GM18517 (cell line): ENCODE results near the gene ARMC3.

Experiments
- ATAC-seq: cut with Tn5 transposase; IDR thresholded peaks from one replicate; pipeline ENCODE4 v1.9.1; 2021; ENCODE audit warnings: mild to moderate bottlenecking, moderate library complexity; ENCODE audit not compliant: unreplicated experiment

Gene ARMC3

GRCh38 chr10:22990443-22990842 lies 62.6 kb downstream of the ARMC3 start:
- ATAC-seq: no peak

- no peak for ATAC-seq
These were observed 64.2 kb downstream of the ARMC3 start for GRCh38 chr10:22992075-22992474.

- ATAC-seq: no peak
These were observed 64.8 kb downstream of the ARMC3 start for GRCh38 chr10:22992621-22993020.

DNA sequence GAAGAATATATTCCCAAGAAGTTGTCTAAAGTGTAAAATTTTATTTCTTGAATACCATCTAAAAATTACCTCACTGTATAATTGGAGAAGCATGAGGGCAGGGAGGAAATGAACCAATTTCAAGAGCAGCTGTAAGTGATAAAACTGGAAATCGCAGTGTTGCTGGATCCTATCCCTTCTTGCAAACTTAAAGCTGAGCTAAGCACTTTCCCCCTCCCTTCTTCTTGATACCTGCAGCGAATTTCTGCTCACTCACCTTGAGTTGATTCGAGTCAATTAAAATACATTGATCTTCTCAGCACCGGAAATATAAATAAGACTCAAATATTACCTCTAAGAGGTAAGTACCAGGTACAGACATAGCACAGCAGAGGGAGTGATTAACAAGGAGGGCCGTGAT lies 65.5 kb downstream of the ARMC3 start:
- no peak for ATAC-seq

DNA sequence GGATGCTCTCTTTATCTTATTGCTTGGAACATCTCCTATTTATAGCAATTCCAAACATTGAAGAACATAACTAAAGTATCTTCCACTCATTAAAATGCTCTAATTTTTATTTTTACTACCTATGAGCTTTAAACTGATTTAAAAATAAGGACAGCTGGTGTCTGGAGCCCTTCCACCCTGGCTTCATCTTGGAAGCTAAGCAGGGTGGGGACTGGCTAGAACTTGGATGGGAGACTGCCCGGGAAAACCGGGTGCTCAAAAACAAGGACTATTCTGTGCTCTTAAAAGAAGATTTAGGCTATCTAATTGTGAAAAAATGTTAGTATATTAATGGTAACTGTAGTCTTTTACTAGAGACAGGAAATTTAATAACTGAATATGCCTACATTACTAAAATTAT lies 69.2 kb downstream of the ARMC3 start:
- no peak for ATAC-seq

GRCh38 chr10:22998091-22998490 lies 70.2 kb downstream of the ARMC3 start:
- no peak for ATAC-seq

GRCh38 chr10:22999942-23000341 lies 72.1 kb downstream of the ARMC3 start:
- no peak for ATAC-seq

DNA sequence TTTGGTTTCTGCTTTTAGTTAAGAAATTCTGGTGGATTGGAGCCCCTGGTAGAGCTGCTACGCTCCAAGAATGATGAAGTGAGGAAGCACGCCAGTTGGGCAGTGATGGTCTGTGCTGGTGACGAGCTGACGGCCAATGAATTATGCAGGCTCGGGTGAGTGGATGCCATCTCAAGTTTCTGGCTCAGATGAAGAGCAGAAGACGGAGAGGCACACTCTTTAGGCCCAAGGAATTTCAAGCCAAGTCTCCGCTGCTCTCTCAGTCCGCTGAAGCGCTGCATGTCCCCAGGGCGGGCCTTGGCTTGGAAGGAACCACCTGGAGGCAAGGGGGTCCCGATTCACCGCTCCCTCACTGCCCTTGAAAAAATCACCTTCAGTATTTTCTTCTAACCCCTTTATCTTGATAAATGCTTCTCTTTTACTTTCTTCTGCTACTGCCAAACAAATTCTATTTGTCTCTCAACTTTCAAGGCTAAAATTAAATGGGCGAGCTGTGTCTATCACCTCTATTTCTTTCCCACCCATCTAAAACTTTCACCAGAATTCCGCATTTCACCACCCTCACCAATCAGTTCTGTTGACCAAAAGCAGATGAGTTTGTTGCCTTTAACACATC lies 74.2 kb downstream of the ARMC3 start:
- ATAC-seq: no peak

- no peak for ATAC-seq
These were observed 77.3 kb downstream of the ARMC3 start for GRCh38 chr10:23005150-23005549.

- no peak for ATAC-seq
These were observed 85.9 kb downstream of the ARMC3 start for GRCh38 chr10:23013581-23014335.

DNA sequence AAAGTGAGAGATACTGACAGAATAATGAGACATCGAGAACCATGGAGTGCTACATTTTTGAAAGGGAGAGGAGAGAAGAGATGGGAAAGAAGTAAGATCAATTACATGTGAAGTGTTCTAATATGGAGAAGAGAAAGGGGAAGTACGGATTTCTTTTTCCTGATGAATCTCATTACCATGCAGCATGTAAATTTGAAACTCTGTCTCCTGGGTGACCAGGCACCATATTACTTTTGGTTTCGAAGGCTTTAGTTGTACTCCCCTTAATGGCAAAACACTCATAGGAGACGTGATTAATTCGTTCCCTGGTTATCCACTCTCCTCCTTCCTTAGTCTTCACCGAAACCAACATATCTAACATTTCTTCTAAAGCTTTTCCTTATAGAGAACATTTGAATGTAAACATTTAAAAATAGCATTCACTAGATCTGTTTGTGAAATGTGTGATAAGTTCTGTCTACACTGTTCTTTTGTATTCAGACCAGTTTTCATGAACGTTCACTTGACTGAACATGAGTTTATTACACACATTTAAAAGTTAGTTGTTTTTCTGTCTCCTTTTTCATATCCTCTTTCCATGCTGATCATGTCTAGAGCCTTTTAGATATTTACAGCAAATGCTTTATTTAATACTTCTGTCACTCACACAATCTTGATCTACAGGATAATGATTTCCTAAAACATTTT lies 87.3 kb downstream of the ARMC3 start:
- peak; percentile 97 for ATAC-seq

DNA sequence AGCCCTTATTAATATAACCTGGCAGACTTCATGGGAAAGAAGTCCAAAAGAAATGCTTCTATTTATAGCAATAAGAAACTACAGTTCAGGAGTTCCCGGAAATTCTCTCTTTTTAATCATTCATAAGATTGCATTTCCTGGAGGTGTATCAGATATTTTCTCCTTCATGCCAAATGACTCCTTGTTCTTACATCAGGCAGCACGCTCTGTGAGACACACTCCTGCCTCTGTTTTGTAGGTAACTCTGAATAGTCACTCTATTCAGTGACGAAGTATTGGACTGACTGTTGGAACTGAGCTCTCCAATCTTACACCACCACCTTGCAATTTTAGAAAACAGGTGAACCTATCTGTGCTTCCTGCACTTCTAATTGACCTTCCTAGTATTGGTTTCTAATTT lies 88.8 kb downstream of the ARMC3 start:
- no peak for ATAC-seq

- no peak for ATAC-seq
These were observed 91.8 kb downstream of the ARMC3 start for GRCh38 chr10:23019633-23020032.

- ATAC-seq: no peak
These were observed 93.6 kb downstream of the ARMC3 start for GRCh38 chr10:23021430-23021829.

DNA sequence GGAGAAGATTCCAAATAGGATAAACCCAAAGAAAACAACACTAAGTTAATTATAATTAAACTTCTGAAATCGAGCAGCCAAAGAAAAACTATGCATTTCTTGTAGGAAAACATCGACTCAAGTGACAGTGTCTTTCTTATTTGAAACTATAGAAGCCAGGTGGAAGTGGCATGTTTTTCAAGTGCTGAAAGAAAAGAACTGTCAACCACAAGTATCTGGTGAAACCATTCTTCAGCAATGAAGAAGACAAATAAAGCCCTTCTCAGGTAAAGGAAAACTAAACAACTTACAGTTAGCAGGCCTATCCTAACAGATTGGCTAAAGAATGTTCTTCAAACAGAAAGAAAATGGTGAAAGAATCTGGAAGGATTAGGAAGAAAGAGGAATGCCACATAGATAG lies 96.1 kb downstream of the ARMC3 start:
- ATAC-seq: no peak

DNA sequence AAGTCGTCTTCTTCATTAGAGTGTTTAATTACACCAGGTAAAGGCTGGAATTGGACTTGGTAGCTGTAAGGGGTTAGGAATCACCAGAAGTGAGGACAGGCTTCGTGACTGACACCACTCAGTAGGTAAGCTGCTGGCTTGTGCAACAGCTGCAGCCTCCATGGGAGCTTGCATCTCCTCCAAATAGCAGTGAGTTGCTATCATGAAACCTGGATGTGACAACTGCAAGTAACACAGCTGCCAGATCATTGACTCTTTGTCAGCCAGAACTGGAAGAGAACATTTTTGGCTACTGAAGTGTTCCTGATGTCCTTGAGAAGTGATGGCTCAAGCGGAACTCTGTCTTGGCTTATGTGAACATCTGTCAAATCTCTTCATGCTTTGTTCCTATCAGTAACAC lies 103.5 kb downstream of the ARMC3 start:
- no peak for ATAC-seq

- no peak for ATAC-seq
These were observed 106.9 kb downstream of the ARMC3 start for GRCh38 chr10:23034790-23035189.

DNA sequence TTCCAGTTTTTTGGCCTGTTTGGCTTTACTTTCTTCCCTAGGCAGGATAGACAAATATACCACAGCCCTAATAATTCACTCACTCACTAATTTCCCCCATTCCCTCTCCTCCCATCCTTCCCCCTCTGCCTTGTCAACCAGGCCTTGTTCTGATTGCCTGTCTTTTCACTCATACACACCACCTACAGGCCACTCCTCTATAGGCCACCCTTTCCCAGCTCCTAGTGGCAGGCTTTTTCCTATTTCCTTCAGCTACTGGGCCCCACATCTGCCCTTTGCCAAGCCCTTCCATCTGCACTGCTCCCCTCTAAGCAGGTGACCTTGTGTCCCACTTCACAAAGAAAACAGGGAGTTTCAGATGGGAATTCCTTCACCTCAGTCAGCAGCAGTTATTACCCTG lies 107.7 kb downstream of the ARMC3 start:
- ATAC-seq: no peak

- ATAC-seq: no peak
These were observed 109.3 kb downstream of the ARMC3 start for GRCh38 chr10:23037152-23037551.

DNA sequence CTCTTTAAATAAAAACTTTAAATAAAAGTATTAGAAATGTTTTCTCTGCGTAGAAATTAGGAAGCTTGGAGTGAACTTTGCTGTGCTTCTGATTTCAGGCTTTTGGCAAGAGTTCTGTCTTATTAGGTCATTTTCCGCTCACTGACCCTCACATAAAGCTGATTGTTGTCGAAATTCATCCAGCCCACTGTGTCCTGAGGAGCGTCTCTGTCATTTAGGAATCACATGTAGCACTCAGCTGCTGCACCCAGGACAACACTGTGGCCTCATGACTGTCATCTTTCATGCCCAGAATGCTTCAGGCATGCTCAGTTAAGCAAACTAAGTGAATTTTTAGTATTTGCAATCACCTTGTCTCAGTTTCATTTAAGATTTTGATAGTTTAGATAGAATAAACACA lies 109.7 kb downstream of the ARMC3 start:
- ATAC-seq: no peak

DNA sequence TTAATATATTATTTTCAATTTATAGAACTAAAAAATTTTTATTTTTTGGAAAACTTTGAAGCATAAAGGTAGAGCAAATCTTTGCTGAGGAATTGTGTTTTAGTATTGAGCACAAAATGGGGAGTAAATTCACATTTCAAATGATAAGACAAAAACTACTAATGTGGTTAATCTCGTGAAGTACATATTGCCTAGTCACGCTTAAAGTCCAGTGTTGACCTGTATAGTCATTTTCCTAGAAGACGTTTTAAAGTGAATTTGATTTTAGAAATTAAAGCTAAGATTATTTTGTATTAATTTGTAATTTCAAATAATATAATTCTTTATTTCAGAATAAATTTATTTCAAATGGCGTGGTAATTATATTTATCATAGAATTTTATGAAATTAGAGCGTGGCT lies 110.3 kb downstream of the ARMC3 start:
- ATAC-seq: no peak

- ATAC-seq: no peak
These were observed 112.1 kb downstream of the ARMC3 start for GRCh38 chr10:23040002-23040401.
